Measurements from ENCODE around the gene PON2. TPM values are rescaled to one million over a fixed set of nuclear protein-coding genes. Genes with fewer than 3 reads are reported as not detected.

PON2 gene
- total and polyA plus RNA-seq, 2 of the 8 experiments (the other 6 are each of a cell fraction or from before 2014, with no cell fraction given), result 20.6 to 31.0 TPM

DNA sequence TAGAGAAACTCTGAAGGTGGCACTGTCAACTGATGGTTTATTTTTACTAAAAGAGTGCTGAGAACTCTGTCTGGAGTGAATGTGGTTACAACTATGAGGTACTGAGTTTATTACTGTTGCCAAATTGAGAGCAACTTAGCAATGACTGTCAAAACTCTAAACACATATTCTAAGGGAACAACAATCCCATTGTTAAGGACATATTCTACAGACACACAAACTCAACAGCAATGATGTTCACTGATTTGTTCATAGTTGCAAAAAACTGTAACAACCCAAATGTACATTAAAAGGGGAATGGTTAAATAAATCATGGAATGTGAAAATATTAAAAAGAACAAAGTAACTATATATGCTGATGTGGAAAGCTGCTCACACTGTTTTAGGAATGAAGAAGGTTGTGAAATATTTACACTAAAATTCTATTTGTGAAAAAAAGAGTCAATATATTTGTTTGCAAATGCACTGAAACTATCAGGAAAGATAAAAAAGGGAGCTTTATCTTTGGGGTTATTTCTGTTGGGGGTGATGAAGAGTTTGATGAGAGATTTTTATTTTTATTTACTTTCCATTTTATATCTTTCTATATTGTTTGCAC, 12.9 kb downstream of the PON2 start:
- Histone ChIP-seq H2BK5ac (ENCODE audit: low read depth, low read length) (no peak overlapping the region), H3K23ac (ENCODE audit: insufficient read length) (no peak overlapping the region), H3K4me2 (ENCODE audit: insufficient read depth in 1 of 2, low read depth in 2 of 2, low read length in 2 of 2) (no peak overlapping the region), H4K20me1 (replicated peaks in 1 of 2; ENCODE audit: control insufficient read depth in 1 of 2, insufficient read depth in 2 of 2, low read length in 2 of 2) (no peaks in the 10 kb centered on the region), H2AFZ (ENCODE audit: low read length) (no peak overlapping the region), H2AK5ac (ENCODE audit: low read depth, low read length) (no peak overlapping the region), H3K27ac (ENCODE audit: low read depth, low read length) (no peak overlapping the region), H3K9ac (replicated peaks in 1 of 4; ENCODE audit: extremely low read depth in 1 of 4, low read depth in 3 of 4, low read length in 3 of 4) (no peak overlapping the region), H4K91ac (replicated peaks; ENCODE audit: insufficient read length, low read length) (no peak overlapping the region), H3K56ac (replicated peaks; ENCODE audit: insufficient read length, low read depth, low read length) (no peak overlapping the region), H2BK15ac (ENCODE audit: low read length) (no peak overlapping the region), H3K79me2 (ENCODE audit: control insufficient read depth in 1 of 2, insufficient read depth in 2 of 2, low read length in 2 of 2) (peaks cover 0 to 6% of the 10 kb centered on the region in 2 experiments; a peak in 1 of 4 replicates), H4K8ac (ENCODE audit: extremely low read depth, insufficient read depth, low read length) (no peak overlapping the region), H3K9me3 (ENCODE audit: insufficient read depth in 2 of 2, low read depth in 1 of 2, low read length in 1 of 2) (no peaks in the 10 kb centered on the region), H3K4me1 (replicated peaks in 1 of 4; ENCODE audit: control insufficient read depth in 3 of 4, insufficient read depth in 4 of 4, low read length in 3 of 4) (peaks cover 0 to 3% (median 0%) of the 10 kb centered on the region in 4 experiments; a peak in 2 of 7 replicates), H2BK20ac (ENCODE audit: low read length) (no peak overlapping the region), H2BK120ac (replicated peaks; ENCODE audit: low read depth, low read length) (no peak overlapping the region), H3K79me1 (ENCODE audit: low read depth, low read length) (no peaks in the 10 kb centered on the region; the same call in 1 of the 2 replicates), H3K4me3 (ENCODE audit: extremely low read depth in 1 of 4, insufficient read depth in 2 of 4, low read depth in 3 of 4, low read length in 4 of 4) (no peak overlapping the region), H3K18ac (ENCODE audit: extremely low read depth, low read length) (no peak overlapping the region), H3K23me2 (ENCODE audit: low read depth, low read length) (no peaks in the 10 kb centered on the region), H3K36me3 (ENCODE audit: control insufficient read depth in 2 of 4, insufficient read depth in 4 of 4, low read length in 3 of 4) (peaks cover 0 to 4% (median 0%) of the 10 kb centered on the region in 4 experiments; a peak in 1 of 8 replicates), H3K27me3 (replicated peaks in 1 of 4; ENCODE audit: control insufficient read depth in 3 of 4, extremely low read depth in 1 of 4, insufficient read depth in 3 of 4, low read length in 3 of 4) (no peaks in the 10 kb centered on the region), H3K4ac (replicated peaks; ENCODE audit: insufficient read length, low read depth, low read length) (no peak overlapping the region), H2BK12ac (ENCODE audit: low read depth, low read length) (no peak overlapping the region), H4K5ac (ENCODE audit: insufficient read length, low read depth, low read length) (no peak overlapping the region), H3K14ac (ENCODE audit: insufficient read length) (no peak overlapping the region)
- FAIRE-seq (no peak), DNase-seq (ENCODE audit: low read depth in 1 of 2, low spot score in 2 of 2) (no peak)
- ChIA-PET POLR2A (ENCODE audit: partially characterized antibody) (interaction anchor here (0.7 to 1.1 kb wide), 2 partner anchors 13 to 15 kb away, joined by 3 to 4 read pairs; no protein-coding TSS in a partner anchor), CTCF (ENCODE audit: partially characterized antibody) (interaction anchor here (0.6 to 1.1 kb wide), 4 partner anchors 10 to 222 kb away, joined by 3 read pairs; no protein-coding TSS in a partner anchor)
- TF ChIP-seq SRF (IDR thresholded peaks at IDR 0.05; ENCODE audit: low read depth, low read length), result no peak
